ENCODE results near the gene NOBOX. TPM values are rescaled to one million over a fixed set of nuclear protein-coding genes. Genes with fewer than 3 reads are reported as not detected.
"Not testable (repeated sequence)": the region's sequence is repeated elsewhere in the genome, so short reads cannot be mapped to it uniquely, and the experiment has no call there.

Gene NOBOX
- total and polyA plus RNA-seq, 2 experiments from 2014 or later: 0.07 to 0.54 TPM

- peak overlapping the region; percentile 96 for H3K27ac ChIP-seq
- peak overlapping the region; percentile 65 for H3K4me2 ChIP-seq
- H3K36me3 ChIP-seq (replicated peaks; ENCODE audit: insufficient read depth, low read depth): no peaks in the 10 kb centered on the region
- H3K9me3 ChIP-seq (ENCODE audit: low read depth): no peaks in the 10 kb centered on the region
- H3K4me3 ChIP-seq: no peak overlapping the region
- peaks cover 16% of the 10 kb centered on the region for H3K4me1 ChIP-seq (ENCODE audit: insufficient read depth)
- no peak overlapping the region for H2AFZ ChIP-seq
- H3K27me3 ChIP-seq: no peaks in the 10 kb centered on the region
- WGBS (ENCODE audit: low lambda C conversion rate, missing lambda C conversion rate): 34% methylated on average over 4 of the region's 4 CpGs
- H3K9me2 ChIP-seq (replicated peaks; ENCODE audit: insufficient read depth): no peaks in the 10 kb centered on the region
- TF ChIP-seq EZH2 (IDR thresholded peaks at IDR 0.05; ENCODE audit: borderline replicate concordance) (no peak), EZH2phosphoT487 (IDR thresholded peaks at IDR 0.05; ENCODE audit: low read depth, severe bottlenecking, unreplicated experiment) (no peak)
- TF ChIP-seq, protein P1, sequence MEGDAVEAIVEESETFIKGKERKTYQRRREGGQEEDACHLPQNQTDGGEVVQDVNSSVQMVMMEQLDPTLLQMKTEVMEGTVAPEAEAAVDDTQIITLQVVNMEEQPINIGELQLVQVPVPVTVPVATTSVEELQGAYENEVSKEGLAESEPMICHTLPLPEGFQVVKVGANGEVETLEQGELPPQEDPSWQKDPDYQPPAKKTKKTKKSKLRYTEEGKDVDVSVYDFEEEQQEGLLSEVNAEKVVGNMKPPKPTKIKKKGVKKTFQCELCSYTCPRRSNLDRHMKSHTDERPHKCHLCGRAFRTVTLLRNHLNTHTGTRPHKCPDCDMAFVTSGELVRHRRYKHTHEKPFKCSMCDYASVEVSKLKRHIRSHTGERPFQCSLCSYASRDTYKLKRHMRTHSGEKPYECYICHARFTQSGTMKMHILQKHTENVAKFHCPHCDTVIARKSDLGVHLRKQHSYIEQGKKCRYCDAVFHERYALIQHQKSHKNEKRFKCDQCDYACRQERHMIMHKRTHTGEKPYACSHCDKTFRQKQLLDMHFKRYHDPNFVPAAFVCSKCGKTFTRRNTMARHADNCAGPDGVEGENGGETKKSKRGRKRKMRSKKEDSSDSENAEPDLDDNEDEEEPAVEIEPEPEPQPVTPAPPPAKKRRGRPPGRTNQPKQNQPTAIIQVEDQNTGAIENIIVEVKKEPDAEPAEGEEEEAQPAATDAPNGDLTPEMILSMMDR (IDR thresholded peaks at IDR 0.05; ENCODE audit: poor library complexity): no peak
- H3K79me2 ChIP-seq: no peaks in the 10 kb centered on the region
- H4K20me1 ChIP-seq (ENCODE audit: insufficient read depth, poor library complexity, severe bottlenecking): no peaks in the 10 kb centered on the region
- peak; percentile 78 for DNase-seq (ENCODE audit: low spot score)
Observed at GRCh38 chr7:144384071-144384470, 19.4 kb downstream of the NOBOX start.

- H3K27me3 ChIP-seq: no peaks in the 10 kb centered on the region
- no peak for TF ChIP-seq EZH2phosphoT487 (IDR thresholded peaks at IDR 0.05; ENCODE audit: low read depth, severe bottlenecking, unreplicated experiment)
- no peak for TF ChIP-seq EZH2 (IDR thresholded peaks at IDR 0.05; ENCODE audit: borderline replicate concordance)
- TF ChIP-seq, protein P1 (IDR thresholded peaks at IDR 0.05; ENCODE audit: poor library complexity): no peak
- no peaks in the 10 kb centered on the region for H4K20me1 ChIP-seq (ENCODE audit: insufficient read depth, poor library complexity, severe bottlenecking)
- no peaks in the 10 kb centered on the region for H3K9me2 ChIP-seq (replicated peaks; ENCODE audit: insufficient read depth)
- H3K27ac ChIP-seq: no peak overlapping the region
- H3K36me3 ChIP-seq (replicated peaks; ENCODE audit: insufficient read depth, low read depth): no peaks in the 10 kb centered on the region
- no peaks in the 10 kb centered on the region for H3K79me2 ChIP-seq
- no peak overlapping the region for H3K4me3 ChIP-seq
- no peaks in the 10 kb centered on the region for H3K9me3 ChIP-seq (ENCODE audit: low read depth)
- no peak for DNase-seq (ENCODE audit: low spot score)
- no peak overlapping the region for H3K4me2 ChIP-seq
- no peak overlapping the region for H2AFZ ChIP-seq
- peaks cover 10% of the 10 kb centered on the region for H3K4me1 ChIP-seq (ENCODE audit: insufficient read depth)
- WGBS (ENCODE audit: low lambda C conversion rate, missing lambda C conversion rate): 95% methylated on average over 11 of the region's 11 CpGs
Observed at GRCh38 chr7:144379776-144380384, 23.6 kb downstream of the NOBOX start.

- Histone ChIP-seq H3K27me3 (no peaks in the 10 kb centered on the region), H3K79me2 (no peaks in the 10 kb centered on the region), H3K36me3 (replicated peaks; ENCODE audit: insufficient read depth, low read depth) (no peaks in the 10 kb centered on the region), H4K20me1 (ENCODE audit: insufficient read depth, poor library complexity, severe bottlenecking) (no peaks in the 10 kb centered on the region), H3K4me1 (ENCODE audit: insufficient read depth) (peaks cover 4% of the 10 kb centered on the region), H3K4me2 (no peak overlapping the region), H3K4me3 (no peak overlapping the region), H3K9me3 (ENCODE audit: low read depth) (no peaks in the 10 kb centered on the region), H2AFZ (no peak overlapping the region), H3K27ac (no peak overlapping the region), H3K9me2 (replicated peaks; ENCODE audit: insufficient read depth) (no peaks in the 10 kb centered on the region)
- no peak for DNase-seq (ENCODE audit: low spot score)
- TF ChIP-seq EZH2 (IDR thresholded peaks at IDR 0.05; ENCODE audit: borderline replicate concordance) (no peak), EZH2phosphoT487 (IDR thresholded peaks at IDR 0.05; ENCODE audit: low read depth, severe bottlenecking, unreplicated experiment) (no peak)
- TF ChIP-seq, protein P1 (IDR thresholded peaks at IDR 0.05; ENCODE audit: poor library complexity): no peak
- 91% methylated on average over 9 of the region's 9 CpGs for WGBS (ENCODE audit: low lambda C conversion rate, missing lambda C conversion rate)
Observed at GRCh38 chr7:144378651-144379050, 24.8 kb downstream of the NOBOX start.

- H3K4me3 ChIP-seq; H3K79me2 ChIP-seq; H3K36me3 ChIP-seq (replicated peaks; ENCODE audit: insufficient read depth, low read depth); H3K27me3 ChIP-seq; H4K20me1 ChIP-seq (ENCODE audit: insufficient read depth, poor library complexity, severe bottlenecking); H2AFZ ChIP-seq; H3K9me2 ChIP-seq (replicated peaks; ENCODE audit: insufficient read depth); H3K4me2 ChIP-seq; H3K4me1 ChIP-seq (ENCODE audit: insufficient read depth); DNase-seq (ENCODE audit: low spot score); H3K27ac ChIP-seq; H3K9me3 ChIP-seq (ENCODE audit: low read depth): not testable (repeated sequence)
- WGBS (ENCODE audit: low lambda C conversion rate, missing lambda C conversion rate): no CpG with 5 or more reads among the region's 7 CpGs
Observed at GRCh38 chr7:144369221-144369620, 34.3 kb downstream of the NOBOX start.

DNA sequence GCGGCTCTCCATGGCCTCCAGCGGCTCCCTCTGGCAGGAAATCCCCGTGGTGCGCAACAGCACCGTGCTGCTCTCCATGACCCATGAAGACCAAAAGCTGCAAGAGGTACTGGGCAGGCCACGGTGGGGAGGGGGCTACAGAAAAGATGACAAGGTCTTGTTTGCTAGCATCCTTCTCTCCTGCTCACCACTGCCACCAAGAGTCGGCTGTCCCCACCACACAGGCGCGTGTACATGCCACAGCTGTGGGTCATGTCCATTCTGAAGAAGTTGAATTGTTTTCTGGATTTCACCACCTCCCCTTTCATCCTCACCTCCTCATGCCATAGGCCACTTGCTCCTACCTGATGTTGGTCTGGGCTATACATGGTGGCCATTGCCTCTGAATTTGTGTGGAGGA lies 36.2 kb downstream of the NOBOX start:
- no CpG with 5 or more reads among the region's 9 CpGs for WGBS (ENCODE audit: low lambda C conversion rate, missing lambda C conversion rate)

DNA sequence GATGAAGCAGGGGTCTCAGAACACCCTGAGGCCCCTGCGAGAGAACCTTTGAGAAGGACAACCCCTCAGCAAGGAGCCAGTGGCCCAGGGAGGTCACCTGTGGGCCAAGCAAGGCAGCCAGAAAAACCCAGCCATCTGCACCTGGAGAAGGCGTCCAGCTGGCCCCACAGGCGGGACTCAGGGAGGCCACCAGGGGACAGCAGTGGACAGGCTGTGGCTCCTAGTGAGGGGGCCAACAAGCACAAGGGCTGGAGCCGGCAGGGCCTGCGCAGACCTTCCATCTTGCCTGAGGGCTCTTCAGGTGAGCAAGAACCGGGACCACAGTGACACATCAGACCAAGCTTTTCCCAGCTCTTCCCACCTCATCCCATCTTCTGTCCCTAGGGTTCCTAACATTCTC lies 38.0 kb downstream of the NOBOX start:
- not testable (repeated sequence) for H3K36me3 ChIP-seq (replicated peaks; ENCODE audit: insufficient read depth, low read depth); DNase-seq (ENCODE audit: low spot score); H3K4me3 ChIP-seq; H3K27ac ChIP-seq; H3K9me3 ChIP-seq (ENCODE audit: low read depth); H3K27me3 ChIP-seq; H2AFZ ChIP-seq; H3K4me2 ChIP-seq; H4K20me1 ChIP-seq (ENCODE audit: insufficient read depth, poor library complexity, severe bottlenecking); H3K9me2 ChIP-seq (replicated peaks; ENCODE audit: insufficient read depth); H3K79me2 ChIP-seq; H3K4me1 ChIP-seq (ENCODE audit: insufficient read depth)
- WGBS (ENCODE audit: low lambda C conversion rate, missing lambda C conversion rate): no CpG with 5 or more reads among the region's 6 CpGs

More for the DNA sequence above, 36.2 kb downstream of the NOBOX start:
- not testable (repeated sequence) for H3K4me3 ChIP-seq; DNase-seq (ENCODE audit: low spot score); H3K27me3 ChIP-seq; H3K27ac ChIP-seq; H2AFZ ChIP-seq; H3K9me2 ChIP-seq (replicated peaks; ENCODE audit: insufficient read depth); H3K4me2 ChIP-seq; H3K4me1 ChIP-seq (ENCODE audit: insufficient read depth); H3K9me3 ChIP-seq (ENCODE audit: low read depth); H4K20me1 ChIP-seq (ENCODE audit: insufficient read depth, poor library complexity, severe bottlenecking); H3K36me3 ChIP-seq (replicated peaks; ENCODE audit: insufficient read depth, low read depth); H3K79me2 ChIP-seq
